ENCODE data around the gene IPO11.

DNA sequence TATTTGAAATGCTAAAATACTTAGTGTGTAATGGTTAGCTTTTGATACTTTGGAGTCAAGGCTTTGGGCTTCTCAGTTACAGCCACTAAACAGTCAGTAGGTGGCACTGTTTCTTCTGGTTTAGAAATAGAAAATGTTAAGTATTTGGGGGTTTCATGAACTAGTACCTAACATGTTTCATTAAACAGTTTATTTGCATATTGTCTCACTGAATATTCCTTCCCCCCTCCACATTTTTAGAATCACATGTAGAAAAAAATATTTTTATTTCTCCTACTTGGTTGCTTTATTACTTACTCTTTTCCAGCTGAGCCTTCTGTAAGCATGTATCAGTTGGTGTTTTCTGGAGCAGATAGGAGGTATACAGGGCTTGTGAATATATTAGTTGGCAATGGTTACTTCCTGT, 48.0 kb downstream of the IPO11 start:
- TF ChIP-seq POLR2AphosphoS5 (IDR thresholded peaks at IDR 0.05) (no peak), POLR2A (IDR thresholded peaks at IDR 0.05) (no peak)
- TF ChIP-seq, protein P1, sequence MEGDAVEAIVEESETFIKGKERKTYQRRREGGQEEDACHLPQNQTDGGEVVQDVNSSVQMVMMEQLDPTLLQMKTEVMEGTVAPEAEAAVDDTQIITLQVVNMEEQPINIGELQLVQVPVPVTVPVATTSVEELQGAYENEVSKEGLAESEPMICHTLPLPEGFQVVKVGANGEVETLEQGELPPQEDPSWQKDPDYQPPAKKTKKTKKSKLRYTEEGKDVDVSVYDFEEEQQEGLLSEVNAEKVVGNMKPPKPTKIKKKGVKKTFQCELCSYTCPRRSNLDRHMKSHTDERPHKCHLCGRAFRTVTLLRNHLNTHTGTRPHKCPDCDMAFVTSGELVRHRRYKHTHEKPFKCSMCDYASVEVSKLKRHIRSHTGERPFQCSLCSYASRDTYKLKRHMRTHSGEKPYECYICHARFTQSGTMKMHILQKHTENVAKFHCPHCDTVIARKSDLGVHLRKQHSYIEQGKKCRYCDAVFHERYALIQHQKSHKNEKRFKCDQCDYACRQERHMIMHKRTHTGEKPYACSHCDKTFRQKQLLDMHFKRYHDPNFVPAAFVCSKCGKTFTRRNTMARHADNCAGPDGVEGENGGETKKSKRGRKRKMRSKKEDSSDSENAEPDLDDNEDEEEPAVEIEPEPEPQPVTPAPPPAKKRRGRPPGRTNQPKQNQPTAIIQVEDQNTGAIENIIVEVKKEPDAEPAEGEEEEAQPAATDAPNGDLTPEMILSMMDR (IDR thresholded peaks at IDR 0.05): peak; percentile 23 to 69

Data from suprapubic skin (tissue), 4 donors.